ENCODE data around the gene HBE1. TPM values are rescaled to one million over a fixed set of nuclear protein-coding genes. Genes with fewer than 3 reads are reported as not detected.
A peak's percentile ranks its signal among the peaks of the same experiment; 100 is the strongest.

HBE1 gene
- total and polyA plus RNA-seq, 9 of the 15 experiments (the other 6 are each of a cell fraction or from before 2014, with no cell fraction given) = 612 to 10,250 (median 2,181) TPM

DNA sequence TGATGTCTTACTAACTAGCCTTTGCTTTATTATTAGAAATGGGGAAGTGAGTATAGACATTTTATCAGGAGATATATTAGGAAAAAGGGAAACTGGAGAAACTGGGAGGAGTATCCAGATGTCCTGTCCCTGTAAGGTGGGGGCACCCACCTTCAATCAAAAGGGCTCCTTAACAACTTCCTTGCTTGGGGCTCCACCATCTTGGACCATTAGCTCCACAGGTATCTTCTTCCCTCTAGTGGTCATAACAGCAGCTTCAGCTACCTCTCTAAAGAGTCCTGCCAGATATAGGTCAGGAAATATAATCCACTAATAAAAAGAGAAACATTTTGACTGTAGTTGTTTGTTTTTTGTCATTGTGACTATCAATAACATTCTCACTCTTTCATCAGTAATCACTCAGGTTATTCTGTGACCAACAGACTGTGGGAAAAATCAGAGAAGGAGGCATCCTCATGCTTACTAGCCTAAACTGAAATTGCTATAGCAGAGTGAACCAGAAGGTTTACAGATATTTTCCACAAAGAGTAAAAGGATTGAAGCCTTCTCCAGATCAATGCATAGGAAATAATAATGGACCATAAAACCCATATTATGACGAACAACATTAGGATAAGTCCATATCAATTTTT lies 21.6 kb upstream of the HBE1 start (continued):
- TF ChIP-seq RBM22 (IDR thresholded peaks at IDR 0.05; ENCODE audit: low read depth, low read length, poor library complexity, severe bottlenecking) (no peak), KLF16 (IDR thresholded peaks at IDR 0.05) (peak; percentile 30; the same call in 1 of the 2 replicates), CUX1 (CRISPR knock-in tag; IDR thresholded peaks at IDR 0.05) (no peak), ZFP1 (CRISPR knock-in tag; IDR thresholded peaks at IDR 0.05) (no peak), KDM4B (IDR thresholded peaks at IDR 0.05; ENCODE audit: borderline replicate concordance in 2 of 2, low read depth in 1 of 2) (no peak), NONO (IDR thresholded peaks at IDR 0.05; ENCODE audit: low read depth in 2 of 2, low read length in 1 of 2) (no peak), SNRNP70 (optimal IDR thresholded peaks at IDR 0.05; ENCODE audit: low read depth, low read length) (no peak), ATF6 (CRISPR knock-in tag; IDR thresholded peaks at IDR 0.05) (no peak), ZNF740 (CRISPR knock-in tag; IDR thresholded peaks at IDR 0.05) (no peak), ZNF740 (tag; IDR thresholded peaks at IDR 0.05) (no peak), ZNF785 (CRISPR knock-in tag; IDR thresholded peaks at IDR 0.05) (no peak), USF1 (CRISPR knock-in tag; IDR thresholded peaks at IDR 0.05) (no peak), EZH2 (IDR thresholded peaks at IDR 0.05; ENCODE audit: borderline replicate concordance, low read depth, low read length) (no peak), MTA1 (IDR thresholded peaks at IDR 0.05; ENCODE audit: borderline replicate concordance) (no peak), MYC (IDR thresholded peaks at IDR 0.05; ENCODE audit: low read depth, low read length) (no peak), MYC (CRISPR knock-in tag; IDR thresholded peaks at IDR 0.05; ENCODE audit: borderline replicate concordance, low read depth) (no peak), CREBBP (IDR thresholded peaks at IDR 0.05; ENCODE audit: low read depth, low read length) (no peak), ZKSCAN1 (IDR thresholded peaks at IDR 0.05; ENCODE audit: low read depth, low read length) (no peak), MAZ (CRISPR knock-in tag; conservative IDR thresholded peaks at IDR 0.05 in 1 of 2, IDR thresholded peaks at IDR 0.05 in 1 of 2) (peak in 1 of 2 experiments; percentile 57; a peak in 1 of 4 replicates), RAD51 (IDR thresholded peaks at IDR 0.05; ENCODE audit: borderline replicate concordance, low read depth) (no peak)

Measured in K562 (cell line).